CD4-positive, alpha-beta T cell treated with Interleukin-6 at 100 ng/mL for 8 hours (primary cell): ENCODE measurements around the gene FLNA.
"Not testable (repeated sequence)": the region's sequence is repeated elsewhere in the genome, so short reads cannot be mapped to it uniquely, and the experiment has no call there.

Experiments
- DNase-seq: peaks from one replicate; pipeline ENCODE4 v3.0.0-alpha.2; 2020; ENCODE audit warnings: mixed read lengths, low spot score

Gene FLNA

DNA sequence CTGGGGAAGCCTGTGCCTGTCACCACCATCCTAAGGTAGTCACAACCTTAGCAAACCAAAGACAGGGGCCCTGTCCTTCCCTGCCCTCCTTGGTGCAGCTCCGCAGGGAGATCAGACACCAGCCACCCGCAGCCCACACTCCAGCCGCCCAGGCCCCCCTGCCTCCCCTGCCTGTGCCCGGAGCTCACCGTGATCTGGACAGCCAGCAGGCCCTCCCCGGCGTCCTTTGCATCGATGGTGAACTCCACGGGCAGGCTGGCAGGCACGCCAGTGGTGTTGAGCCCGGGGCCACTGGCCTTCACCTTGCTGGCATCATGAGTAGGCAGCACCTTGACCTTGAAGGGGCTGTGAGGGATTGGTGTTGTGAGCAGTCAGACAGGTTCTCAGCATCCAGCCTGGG lies 16.4 kb downstream of the FLNA start:
- no peak for DNase-seq

DNA sequence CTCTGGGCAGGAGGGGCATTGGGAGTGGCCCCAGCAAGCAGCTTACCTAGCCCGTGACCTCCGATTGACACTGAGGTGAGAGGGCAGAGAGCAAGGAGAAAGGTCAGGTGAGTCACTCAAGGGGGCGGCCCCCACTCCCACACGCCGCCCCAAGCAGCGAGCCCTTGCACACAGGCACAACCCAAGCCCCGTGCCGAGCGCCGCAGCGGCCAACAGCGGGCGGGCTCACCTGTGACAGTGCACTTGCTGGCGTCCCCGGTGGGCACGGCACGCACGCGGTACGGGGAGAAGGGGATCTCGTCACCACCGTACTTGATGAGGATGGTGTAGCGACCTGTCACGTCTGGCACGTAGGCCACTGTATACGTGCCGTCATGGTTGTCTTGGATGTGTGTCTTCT lies 17.2 kb downstream of the FLNA start:
- DNase-seq, result no peak

- DNase-seq, result no peak
Observed at GRCh38 chrX:154356596-154356995, 17.8 kb downstream of the FLNA start.

GRCh38 chrX:154355776-154356140 lies 18.7 kb downstream of the FLNA start:
- no peak for DNase-seq

DNA sequence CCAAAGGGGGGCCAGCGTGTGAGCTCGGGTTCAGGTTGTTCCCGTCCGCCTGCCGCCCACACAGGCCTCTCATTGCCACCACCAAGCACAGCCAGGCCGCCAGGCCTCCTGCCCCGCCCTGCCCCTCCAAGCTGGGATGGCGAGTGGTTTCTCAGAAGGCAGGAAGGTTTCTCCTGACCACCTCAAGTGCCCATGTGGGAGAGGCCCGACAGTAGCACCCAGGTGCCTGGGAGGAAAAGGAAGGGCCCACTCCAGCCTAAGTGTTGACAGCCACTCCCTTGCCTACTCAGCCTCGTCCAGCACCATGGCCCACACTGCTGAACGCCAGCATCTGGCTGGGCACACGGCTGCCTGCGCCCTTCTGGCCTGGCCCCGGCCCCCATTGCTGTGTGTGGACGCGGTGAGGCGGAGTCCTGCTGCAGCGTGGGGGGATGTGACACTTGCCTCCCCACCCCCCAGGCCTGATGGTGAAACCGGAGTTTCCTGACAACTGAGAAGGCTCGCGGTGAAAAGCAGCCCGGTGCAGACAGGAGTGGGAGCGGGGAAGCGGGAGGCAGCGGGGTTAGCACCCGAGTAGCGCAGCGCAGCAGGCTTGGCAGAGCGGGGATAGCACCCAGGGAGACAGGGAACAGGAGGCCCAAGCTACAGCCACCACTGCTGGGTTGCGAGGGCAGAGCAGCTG lies 19.2 kb downstream of the FLNA start:
- DNase-seq, result no peak

- no peak for DNase-seq
Observed at GRCh38 chrX:154354516-154354915, 19.9 kb downstream of the FLNA start.

GRCh38 chrX:154354013-154354412 lies 20.4 kb downstream of the FLNA start:
- DNase-seq, result no peak

DNA sequence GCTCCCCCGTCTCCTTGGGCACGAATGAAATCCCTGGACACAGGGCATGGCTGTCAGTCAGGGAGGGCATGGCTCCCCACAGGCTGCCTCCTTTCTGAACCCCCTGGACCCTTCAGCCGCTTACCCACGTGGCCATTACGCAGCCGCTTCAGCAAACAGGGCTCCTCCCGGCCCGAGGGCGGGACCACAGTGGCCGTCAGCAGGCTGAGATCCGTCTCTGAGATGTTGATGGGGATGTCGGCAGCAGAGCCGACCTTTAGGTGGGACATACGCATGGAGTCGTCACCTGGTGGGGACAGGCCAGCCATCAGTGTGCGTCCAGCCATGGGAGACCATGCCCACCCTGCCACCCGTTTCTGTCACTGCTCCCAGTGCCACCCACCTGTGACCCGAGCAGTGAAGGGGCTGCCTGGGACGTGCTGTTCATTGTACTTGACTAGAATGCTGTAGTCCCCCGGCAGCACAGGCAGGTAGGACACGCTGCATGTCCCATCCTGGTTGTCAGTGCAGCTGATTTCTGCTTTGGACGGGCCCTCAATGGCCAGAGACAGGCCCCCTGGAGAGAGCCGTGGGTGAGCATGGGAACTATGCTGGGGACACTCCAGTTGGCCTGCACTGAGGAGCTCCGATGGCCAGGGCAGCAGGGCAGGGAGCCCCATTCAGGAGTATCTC lies 21.1 kb downstream of the FLNA start:
- no peak for DNase-seq

GRCh38 chrX:154352466-154352865 lies 22.0 kb downstream of the FLNA start:
- no peak for DNase-seq

- DNase-seq, result no peak
Observed at GRCh38 chrX:154352012-154352401, 22.4 kb downstream of the FLNA start.

- peak; percentile 61 for DNase-seq
Observed at GRCh38 chrX:154351183-154352011, 23.0 kb downstream of the FLNA start.

GRCh38 chrX:154350429-154351182 lies 23.8 kb downstream of the FLNA start:
- DNase-seq, result no peak

GRCh38 chrX:154349979-154350378 lies 24.5 kb downstream of the FLNA start:
- DNase-seq, result no peak

DNA sequence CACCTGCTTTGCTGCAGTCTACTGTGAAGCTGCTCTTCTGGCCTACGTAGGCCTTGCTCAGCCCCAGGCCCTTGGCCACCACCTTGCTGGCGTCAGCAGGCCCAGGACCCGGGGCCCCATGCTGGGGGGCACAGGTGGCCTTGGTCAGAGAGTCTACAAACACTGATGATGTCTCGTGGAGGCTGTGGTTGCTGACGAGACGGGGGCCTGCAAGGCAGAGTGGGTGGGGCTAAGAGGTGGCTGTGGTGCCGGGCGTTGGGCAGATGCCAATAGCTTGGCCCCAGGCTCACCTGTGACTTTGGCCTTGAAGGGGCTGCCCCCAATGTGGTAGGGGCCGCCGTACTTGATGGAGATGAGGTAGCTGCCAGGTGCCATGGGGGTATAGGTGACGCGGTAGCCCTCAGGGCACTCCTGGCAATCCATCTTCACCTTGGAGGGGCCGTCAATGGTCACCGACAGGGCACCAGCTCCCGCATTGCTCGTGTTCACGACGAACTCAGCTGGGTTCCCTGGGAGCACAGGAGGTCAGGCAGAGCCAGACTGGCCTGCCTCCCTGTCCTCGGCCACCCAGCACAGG lies 25.0 kb downstream of the FLNA start:
- no peak for DNase-seq

DNA sequence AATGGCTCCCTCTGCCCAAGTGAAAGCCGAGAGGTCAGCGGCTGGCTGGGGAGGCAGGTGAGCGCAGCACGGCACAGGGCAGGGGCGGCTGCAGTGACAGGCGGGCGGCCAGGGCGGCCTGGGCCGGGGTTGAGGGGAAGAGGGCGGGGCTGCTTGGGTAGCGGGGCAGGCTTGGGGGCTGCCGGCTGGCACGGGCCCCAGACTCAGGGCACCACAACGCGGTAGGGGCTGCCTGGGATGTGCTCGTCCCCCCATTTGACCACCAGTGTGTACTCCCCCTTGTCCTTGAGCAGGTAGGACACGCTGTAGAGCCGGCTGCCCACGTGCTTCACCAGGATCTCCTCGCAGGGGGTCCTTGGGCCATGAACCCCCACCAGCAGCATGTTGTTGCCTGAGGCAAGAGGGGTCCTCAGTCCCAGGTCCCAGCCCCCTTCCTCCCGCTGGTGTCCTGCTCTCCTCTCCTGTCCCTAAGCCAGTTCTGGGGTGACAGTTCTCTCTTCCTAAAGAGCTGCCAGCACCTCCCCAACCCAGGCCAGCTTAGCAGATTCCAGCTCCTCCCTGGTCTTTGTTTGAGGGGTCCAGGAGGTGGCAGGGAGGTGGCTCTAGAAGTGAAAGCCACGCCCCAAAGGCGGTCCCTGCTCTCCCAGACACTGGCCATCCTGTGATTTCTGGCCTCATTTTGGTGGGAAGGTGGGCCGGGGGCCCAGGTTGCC lies 25.6 kb downstream of the FLNA start:
- DNase-seq, result no peak

DNA sequence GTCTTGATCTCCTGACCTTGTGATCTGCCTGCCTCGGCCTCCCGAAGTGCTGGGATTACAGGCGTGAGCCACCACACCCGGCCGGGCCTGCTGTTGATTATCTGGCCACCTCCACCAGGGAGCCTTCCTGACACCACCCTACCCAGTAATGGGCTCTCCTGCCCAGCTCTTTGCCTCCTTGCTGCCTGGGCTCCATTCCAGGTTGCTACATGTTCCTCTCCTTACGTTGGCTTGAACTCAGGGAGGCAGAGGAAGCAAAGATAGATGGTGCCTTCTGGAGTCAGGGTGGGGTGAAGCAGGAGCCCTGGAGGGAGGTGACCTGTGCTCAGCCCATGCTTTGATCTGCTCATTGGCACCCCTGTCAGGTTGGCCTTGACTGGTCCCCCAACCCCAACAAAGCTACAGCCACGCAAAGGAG lies 26.3 kb downstream of the FLNA start:
- no peak for DNase-seq

DNA sequence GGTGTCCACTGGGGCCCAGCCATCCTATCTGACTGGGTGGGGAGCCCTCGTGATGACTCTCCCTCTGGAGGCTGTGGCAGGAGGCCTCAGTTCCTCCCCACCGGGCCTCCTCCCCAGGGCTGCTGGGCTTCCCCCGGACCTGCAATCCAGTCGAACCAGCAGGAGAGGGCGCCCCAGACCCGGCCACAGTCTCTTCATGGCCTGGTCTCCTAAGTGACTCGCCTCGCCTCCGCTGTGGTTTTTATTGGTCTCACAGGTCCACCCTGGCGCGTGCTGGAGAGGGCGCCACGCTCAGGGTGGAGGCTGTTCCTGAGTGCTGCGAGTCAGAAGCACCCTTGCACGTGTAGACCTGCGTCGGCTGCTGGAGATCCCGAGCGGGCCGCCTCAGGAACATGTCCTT lies 30.8 kb downstream of the FLNA start:
- DNase-seq, result not testable (repeated sequence)

DNA sequence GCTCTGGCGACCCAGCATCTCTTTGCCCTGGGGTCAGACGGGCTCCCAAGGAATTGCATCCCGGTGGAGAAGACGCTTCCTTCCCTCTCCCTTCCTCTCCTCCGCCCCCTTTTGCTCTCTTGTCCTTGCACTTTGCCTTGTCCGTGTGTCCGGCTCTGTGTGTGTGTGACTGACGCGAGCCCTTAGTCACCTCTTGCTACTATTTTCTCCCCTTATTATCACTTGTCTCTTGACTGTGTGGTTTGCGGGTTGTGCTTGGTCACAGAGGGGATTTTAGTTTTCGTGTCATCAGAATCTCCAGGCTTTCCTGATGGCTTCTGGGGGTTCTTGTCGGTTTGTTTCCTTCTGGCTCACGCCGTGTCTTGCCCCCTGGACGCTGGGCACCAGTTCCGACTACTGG lies 31.4 kb downstream of the FLNA start:
- DNase-seq, result not testable (repeated sequence)

DNA sequence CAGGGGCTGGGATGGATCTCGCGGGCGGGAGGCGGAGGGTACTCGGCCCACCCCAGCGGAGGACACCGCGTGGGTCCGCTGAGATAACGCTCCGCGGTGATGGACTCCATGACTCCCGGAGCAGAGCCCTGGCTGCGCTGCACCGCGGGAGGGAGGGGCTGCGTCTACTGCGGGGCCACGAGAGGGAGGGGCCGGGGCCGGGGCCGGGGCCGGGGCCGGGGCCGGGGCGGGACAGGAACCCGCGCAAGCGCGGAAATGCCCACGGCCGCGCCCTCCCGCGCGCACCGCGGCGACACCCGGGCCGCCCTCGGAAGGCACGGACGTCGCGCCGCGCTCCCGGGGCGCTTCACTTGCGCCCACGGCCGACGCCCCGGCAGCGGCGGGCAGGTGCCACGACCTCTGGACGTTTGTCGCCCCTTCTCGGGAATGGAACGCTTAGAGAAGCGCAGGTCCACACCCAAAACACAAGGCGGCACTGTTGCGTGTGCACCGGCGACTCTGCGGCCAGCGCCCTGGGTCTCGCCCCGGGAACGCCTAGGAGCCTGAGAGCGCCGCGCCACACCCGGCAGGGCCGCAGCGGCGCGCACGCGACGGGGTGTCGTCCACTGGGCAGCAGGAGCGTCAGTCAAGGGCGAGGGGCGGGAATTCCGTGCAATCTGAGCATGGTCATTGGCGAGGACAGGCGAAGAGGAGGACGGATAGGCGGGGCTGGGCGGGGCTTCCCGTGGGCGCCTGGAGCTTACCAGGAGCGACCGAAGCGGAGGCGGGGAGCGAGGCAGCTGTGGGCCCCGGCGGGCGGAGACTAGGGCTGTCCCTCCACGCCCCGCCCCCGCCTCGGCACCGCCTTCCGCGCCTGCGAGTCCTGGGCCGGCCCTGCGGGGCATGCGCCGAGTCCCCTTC lies 32.8 kb downstream of the FLNA start:
- DNase-seq, result not testable (repeated sequence)

DNA sequence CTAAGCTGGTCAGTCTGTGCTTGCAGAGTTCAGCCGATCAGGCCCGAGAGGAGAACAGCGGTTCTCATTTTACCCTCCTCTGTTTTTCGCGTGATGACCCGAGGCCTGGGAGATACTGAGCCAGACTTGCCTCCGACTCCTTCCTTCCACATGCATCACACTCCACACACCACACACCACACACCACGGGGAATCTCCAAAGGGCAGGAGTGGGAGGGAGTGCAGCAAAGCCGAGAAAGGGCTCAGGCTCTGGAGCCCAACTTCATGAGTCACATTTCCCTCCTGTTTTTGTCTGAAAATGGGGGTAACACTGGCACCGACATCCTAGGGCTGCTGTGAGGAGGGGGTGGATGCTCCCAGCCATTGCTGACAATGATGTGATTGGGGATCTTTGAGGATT lies 39.9 kb downstream of the FLNA start:
- no peak for DNase-seq
